Fibroblast of mammary gland (primary cell): Measurements from ENCODE around the gene STOM.

ENCODE experiments used
- DNase-seq: peaks from one replicate; pipeline ENCODE4 v3.0.0-alpha.2; 2010; ENCODE audit warnings: low read depth
- H3K4me3 ChIP-seq: 2 replicates; pipeline ENCODE4 v1.5.1; 2011; ENCODE audit warnings: low read depth, mild to moderate bottlenecking, low read length, moderate library complexity; ENCODE audit not compliant: control insufficient read depth
- TF ChIP-seq, protein P1 (sequence below): conservative IDR thresholded peaks from 2 replicates; pipeline ENCODE4 v1.5.1; 2011; ENCODE audit warnings: low read depth, low read length, inconsistent platforms; ENCODE audit not compliant: control insufficient read depth, insufficient read depth

Gene STOM

DNA sequence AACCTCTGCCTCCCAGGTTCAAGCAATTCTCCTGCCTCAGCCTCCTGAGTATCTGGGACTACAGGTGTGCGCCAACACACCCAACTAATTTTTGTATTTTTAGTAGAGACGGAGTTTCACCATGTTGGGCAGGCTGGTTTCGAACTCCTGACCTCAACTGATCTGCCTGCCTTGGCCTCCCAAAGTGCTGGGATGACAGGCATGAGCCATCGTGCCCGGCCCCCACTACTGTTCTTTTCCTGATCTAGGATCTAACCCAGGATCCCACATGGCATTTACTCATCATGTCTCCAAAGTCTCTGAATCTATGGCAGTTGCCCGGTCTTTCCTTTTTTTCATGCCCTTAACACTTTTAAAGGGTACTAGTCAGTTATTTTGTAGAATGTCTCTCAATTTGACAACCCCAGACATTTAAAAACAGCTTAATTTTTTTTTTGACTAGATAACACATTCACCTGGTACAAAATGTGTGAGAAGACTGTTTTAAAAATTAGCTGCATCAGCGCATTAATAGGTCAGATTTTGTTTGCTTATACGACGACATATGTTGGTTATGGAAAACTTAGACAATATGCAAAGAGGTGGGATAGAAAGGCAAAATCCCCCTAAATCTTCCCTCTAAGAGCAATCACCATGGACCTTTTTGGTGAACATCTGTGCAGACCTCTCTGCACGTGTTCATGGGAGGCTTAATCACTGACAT is 46.5 kb downstream of the STOM start:
- no peak for DNase-seq
- TF ChIP-seq, protein P1, sequence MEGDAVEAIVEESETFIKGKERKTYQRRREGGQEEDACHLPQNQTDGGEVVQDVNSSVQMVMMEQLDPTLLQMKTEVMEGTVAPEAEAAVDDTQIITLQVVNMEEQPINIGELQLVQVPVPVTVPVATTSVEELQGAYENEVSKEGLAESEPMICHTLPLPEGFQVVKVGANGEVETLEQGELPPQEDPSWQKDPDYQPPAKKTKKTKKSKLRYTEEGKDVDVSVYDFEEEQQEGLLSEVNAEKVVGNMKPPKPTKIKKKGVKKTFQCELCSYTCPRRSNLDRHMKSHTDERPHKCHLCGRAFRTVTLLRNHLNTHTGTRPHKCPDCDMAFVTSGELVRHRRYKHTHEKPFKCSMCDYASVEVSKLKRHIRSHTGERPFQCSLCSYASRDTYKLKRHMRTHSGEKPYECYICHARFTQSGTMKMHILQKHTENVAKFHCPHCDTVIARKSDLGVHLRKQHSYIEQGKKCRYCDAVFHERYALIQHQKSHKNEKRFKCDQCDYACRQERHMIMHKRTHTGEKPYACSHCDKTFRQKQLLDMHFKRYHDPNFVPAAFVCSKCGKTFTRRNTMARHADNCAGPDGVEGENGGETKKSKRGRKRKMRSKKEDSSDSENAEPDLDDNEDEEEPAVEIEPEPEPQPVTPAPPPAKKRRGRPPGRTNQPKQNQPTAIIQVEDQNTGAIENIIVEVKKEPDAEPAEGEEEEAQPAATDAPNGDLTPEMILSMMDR: no peak
- no peak overlapping the region for H3K4me3 ChIP-seq

DNA sequence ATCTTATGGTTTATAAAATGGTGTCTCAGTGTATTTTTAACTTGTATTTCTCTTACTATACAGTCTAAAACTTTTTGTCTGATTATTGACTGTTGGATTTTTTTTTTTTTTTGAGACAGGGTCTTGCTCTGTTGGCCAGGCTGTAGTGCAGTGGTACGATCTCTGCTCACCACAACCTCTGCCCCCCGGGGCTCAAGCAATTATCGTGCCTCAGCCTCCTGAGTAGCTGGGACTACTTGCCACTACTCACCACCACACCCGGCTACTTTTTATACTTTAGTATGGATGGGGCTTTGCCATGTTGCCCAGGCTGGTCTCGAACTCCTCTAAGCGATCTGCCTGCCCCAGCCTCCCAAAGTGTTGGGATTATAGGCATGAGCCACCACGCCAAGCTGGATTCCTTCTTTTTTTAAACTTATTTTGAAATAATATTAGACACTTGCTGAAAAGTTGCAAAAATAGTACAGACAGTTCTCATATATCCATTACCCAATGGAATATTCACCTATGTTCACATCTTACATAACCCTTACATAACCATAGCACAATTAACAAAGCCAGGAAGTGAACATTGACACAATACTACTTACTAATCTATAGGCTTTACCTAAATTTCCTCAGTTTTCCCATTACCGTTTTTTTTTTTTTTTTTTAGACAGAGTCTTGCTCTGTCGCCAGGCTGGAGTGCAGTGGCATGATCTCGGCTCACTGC is 47.2 kb downstream of the STOM start:
- DNase-seq: no peak
- no peak overlapping the region for H3K4me3 ChIP-seq
- TF ChIP-seq, protein P1: no peak

DNA sequence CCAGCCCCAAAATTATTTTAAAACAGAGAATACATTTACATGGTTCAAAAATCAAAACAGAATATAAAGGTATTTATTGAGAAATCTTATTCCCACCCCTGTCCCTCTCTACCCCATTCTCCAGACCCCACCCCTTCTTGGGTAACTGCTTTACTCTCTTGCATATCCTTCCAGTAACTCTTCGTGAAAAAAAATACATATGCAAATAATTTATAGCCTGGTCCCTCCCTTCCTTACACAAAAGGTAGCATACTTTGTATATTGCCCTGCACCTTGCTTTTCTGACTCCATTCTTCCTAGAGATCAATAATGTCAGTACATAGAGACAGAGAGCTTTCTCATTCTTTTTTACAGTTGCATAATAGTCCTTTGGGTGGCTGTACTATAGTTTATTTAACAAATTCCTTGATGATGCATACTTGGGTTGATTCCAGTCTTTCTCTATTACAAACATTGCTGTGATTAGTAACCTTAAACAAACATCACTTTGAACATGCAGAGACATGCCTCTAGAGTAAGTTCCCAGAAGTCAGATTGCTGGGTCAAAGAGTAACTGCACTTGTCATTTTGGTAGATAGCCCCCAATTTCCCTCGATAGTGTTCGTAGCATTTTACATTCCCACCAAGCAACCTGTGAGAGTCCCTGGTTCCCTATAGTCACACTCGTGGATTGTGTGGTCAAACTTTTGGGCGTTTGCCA is 47.9 kb downstream of the STOM start:
- no peak overlapping the region for H3K4me3 ChIP-seq
- peak; percentile 98 for DNase-seq
- TF ChIP-seq, protein P1: no peak

DNA sequence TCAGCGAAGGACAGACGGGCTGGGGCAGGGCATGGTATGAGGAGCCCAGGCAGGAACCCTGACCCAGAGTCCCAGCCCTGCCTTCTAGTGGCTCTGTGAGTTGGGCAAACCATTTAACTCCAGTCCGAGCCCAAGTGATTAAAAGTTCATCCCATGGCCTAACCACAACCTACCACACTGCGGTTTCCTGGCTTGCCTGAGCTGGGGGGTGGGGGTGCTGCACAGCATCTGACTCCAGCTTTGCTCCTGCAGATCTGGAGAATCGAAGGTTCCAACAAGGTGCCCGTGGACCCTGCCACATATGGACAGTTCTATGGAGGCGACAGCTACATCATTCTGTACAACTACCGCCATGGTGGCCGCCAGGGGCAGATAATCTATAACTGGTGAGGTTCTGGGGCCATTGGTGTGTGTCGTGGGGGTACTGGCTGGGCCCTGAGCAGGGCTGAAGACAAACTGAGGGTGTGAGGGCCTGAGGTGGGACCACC is 49.0 kb downstream of the STOM start:
- TF ChIP-seq, protein P1: no peak
- H3K4me3 ChIP-seq: no peak overlapping the region
- DNase-seq: no peak

DNA sequence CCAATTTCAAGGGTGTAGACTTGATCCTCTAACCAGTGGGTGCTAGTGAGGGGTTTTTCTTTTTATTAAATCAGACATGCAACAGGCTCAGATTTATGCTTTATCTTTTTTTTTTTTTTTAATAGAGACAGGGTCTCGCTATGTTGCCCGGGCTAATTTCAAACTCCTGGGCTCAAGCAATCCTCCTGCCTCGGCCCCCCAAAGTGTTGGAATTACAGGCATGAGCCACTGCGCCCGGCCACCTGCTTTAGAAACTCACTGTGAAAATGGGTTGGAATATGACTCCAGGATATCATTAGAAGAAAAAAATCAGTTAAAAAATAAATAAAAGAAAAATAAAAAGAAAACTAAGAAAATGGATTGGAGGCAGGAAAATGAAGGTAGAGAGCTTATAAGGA is 50.7 kb downstream of the STOM start:
- no peak for DNase-seq
- TF ChIP-seq, protein P1: no peak
- H3K4me3 ChIP-seq: no peak overlapping the region

DNA sequence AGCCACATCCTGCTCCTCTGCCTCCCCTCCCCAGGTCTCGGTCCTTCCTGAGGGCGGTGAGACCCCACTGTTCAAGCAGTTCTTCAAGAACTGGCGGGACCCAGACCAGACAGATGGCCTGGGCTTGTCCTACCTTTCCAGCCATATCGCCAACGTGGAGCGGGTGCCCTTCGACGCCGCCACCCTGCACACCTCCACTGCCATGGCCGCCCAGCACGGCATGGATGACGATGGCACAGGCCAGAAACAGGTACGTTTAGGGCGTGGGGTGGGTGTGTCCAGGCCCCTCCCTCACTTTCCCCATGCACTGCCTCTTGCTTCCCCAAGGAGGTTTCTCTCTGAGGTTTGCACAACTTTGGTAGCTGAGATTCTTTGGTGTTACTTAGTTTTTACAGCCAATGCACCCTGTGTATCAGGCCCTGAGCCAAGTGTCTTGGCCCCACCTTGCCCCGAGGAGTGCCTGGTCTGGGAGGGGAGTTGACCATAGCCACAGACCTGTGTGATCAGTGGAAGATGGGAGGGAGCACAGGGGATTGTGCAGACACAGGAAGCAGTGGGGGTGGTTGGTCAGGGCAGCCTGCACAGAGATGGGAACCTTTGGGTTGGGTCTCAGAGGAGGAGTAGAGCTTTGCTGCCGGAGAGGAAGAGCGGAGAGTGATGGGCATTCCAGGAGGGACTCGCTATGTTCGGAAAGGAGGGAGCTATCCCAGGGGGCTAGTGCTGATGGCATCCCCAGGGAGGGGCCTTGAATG is 51.2 kb downstream of the STOM start:
- DNase-seq: no peak
- no peak overlapping the region for H3K4me3 ChIP-seq
- TF ChIP-seq, protein P1: no peak
